GM12891 (cell line): ENCODE measurements around the gene RASA3.

Experiments
- POLR2A ChIP-seq: IDR thresholded peaks from 2 replicates; pipeline ENCODE4 v1.6.1; 2011; ENCODE audit warnings: low read depth, low read length, control low read depth
- POLR2AphosphoS5 ChIP-seq: IDR thresholded peaks from 2 replicates; pipeline ENCODE4 v1.6.1; 2011; ENCODE audit warnings: low read depth, low read length, control low read depth
- SPI1 ChIP-seq: IDR thresholded peaks from 2 replicates; pipeline ENCODE4 v1.6.1; 2011; ENCODE audit warnings: low read depth, low read length, control low read depth
- TAF1 ChIP-seq: IDR thresholded peaks from 2 replicates; pipeline ENCODE4 v1.6.1; 2011; ENCODE audit warnings: low read depth, low read length, control low read depth

DNA sequence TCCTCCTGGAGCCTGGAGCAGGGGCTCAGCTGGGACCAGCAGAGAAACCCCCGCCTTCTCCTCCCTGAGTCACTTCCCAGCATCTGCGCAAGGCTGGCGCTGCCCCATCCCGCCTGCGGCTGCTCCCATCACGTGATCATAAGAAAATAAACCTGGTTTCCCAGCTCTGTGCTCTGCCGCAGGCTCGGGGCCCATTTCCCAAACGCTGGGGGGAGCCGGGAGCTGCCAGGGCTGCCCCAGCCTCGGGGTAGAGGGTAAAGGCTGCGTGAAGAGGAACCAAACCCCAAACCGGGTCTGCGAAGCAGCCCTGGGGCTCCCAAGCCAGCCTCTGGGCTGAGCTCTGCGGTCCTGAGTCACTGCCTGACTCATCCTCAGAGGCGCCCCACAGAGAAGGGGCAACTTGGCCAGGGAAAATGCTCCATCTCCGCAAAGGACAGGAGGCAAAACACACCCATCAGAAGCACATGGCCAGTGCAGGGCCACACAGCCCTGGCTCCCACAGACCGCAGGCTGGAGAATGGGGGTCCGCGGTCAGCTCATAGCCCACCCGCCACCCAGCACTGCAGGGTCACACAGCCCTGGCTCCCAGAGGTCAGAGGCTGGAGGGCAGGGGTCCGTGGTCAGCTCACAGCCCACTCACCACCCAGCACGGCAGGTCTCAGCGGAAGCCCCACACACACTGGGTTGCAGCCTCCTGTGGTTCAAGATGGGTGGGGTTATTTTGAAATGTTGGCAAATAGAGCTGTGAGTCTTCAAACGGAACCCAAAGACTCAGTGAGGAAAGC is 67.1 kb downstream of the RASA3 start:
- TF ChIP-seq POLR2A: no peak
- no peak; the same call in 1 of the 2 replicates for TF ChIP-seq POLR2AphosphoS5
- TF ChIP-seq SPI1: no peak
- TF ChIP-seq TAF1: 0 out of 2 replicates have a peak, but pooled peaks have one; percentile 7
